ENCODE data around the gene LAGE3.

Gene LAGE3

DNA sequence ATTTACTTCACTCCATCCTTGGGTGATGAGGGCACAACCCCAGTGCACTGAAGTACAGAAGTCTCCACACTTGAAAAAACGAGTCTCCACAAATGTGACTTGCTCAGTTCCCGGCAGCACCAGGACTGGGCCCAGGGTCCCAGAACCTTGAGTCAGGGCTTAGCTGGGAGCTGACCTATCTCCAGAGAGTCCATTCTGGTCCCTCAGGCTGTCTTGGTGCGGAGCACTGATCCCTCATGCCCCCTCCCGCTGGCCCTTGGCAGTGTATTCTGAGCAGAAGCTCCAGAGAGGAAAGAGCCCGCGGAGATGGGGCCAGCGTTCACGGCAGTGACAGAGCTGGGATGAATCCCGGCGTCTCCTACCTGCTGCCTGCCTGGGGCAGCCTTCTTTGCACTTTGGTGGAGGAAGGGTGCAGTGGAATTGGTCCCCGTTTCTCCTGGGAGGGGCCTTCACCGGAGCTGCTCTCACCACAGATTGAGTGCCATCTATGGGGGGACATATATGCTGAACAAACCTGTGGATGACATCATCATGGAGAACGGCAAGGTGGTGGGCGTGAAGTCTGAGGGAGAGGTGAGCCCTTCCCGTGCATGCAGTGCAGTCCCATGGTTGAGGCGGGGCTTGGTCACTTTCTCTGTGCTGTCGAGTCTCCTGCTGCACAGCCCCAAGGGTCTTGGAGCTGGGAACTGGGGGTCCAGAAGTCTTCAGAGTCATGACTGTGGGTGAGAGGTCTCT is 38.3 kb downstream of the LAGE3 start:
- Histone ChIP-seq H3K27ac (ENCODE audit: low read length) (no peak overlapping the region), H3K4me3 (ENCODE audit: low read length in 2 of 2) (no peak overlapping the region), H3K36me3 (ENCODE audit: control insufficient read depth in 2 of 2, insufficient read depth in 2 of 2, low read length in 2 of 2) (peaks cover 6 to 8% of the 10 kb centered on the region in 2 donors), H3K9me3 (ENCODE audit: control insufficient read depth in 2 of 2, low read length in 2 of 2) (no peaks in the 10 kb centered on the region), H3K4me1 (ENCODE audit: control insufficient read depth, insufficient read depth, low read length) (peaks cover 41% of the 10 kb centered on the region), H3K27me3 (ENCODE audit: control insufficient read depth in 1 of 2, insufficient read depth in 2 of 2, low read length in 2 of 2) (peaks cover 0 to 9% of the 10 kb centered on the region in 2 donors), H3K9ac (ENCODE audit: low read length in 2 of 2) (no peak overlapping the region)

- Histone ChIP-seq H3K27ac (ENCODE audit: low read length) (no peak overlapping the region), H3K4me1 (ENCODE audit: control insufficient read depth, insufficient read depth, low read length) (peaks cover 32% of the 10 kb centered on the region), H3K9me3 (ENCODE audit: control insufficient read depth in 2 of 2, low read length in 2 of 2) (no peaks in the 10 kb centered on the region), H3K27me3 (ENCODE audit: control insufficient read depth in 1 of 2, insufficient read depth in 2 of 2, low read length in 2 of 2) (peaks cover 0 to 7% of the 10 kb centered on the region in 2 donors), H3K9ac (ENCODE audit: low read length in 2 of 2) (no peak overlapping the region), H3K36me3 (ENCODE audit: control insufficient read depth in 2 of 2, insufficient read depth in 2 of 2, low read length in 2 of 2) (peaks cover 5 to 8% of the 10 kb centered on the region in 2 donors), H3K4me3 (ENCODE audit: low read length in 2 of 2) (no peak overlapping the region)
These were observed 39.2 kb downstream of the LAGE3 start for GRCh38 chrX:154439841-154440240.

GRCh38 chrX:154437971-154438893 is 40.8 kb downstream of the LAGE3 start:
- peak overlapping the region; percentile 68 to 75 for H3K4me3 ChIP-seq (ENCODE audit: low read length in 2 of 2)
- H3K36me3 ChIP-seq (ENCODE audit: control insufficient read depth in 2 of 2, insufficient read depth in 2 of 2, low read length in 2 of 2) = peaks cover 8 to 10% of the 10 kb centered on the region in 2 donors
- peak overlapping the region; percentile 11 for H3K27ac ChIP-seq (ENCODE audit: low read length)
- no peaks in the 10 kb centered on the region for H3K9me3 ChIP-seq (ENCODE audit: control insufficient read depth in 2 of 2, low read length in 2 of 2)
- peaks cover 24% of the 10 kb centered on the region for H3K4me1 ChIP-seq (ENCODE audit: control insufficient read depth, insufficient read depth, low read length)
- H3K27me3 ChIP-seq (ENCODE audit: control insufficient read depth in 1 of 2, insufficient read depth in 2 of 2, low read length in 2 of 2) = peaks cover 0 to 4% of the 10 kb centered on the region in 2 donors
- peak overlapping the region; percentile 52 to 55 for H3K9ac ChIP-seq (ENCODE audit: low read length in 2 of 2)

- Histone ChIP-seq H3K9ac (ENCODE audit: low read length in 2 of 2) (peak within 1 kb of the TSS; percentile 52 to 55), H3K9me3 (ENCODE audit: control insufficient read depth in 2 of 2, low read length in 2 of 2) (no peaks in the 10 kb centered on the region), H3K36me3 (ENCODE audit: control insufficient read depth in 2 of 2, insufficient read depth in 2 of 2, low read length in 2 of 2) (peaks cover 8 to 12% of the 10 kb centered on the region in 2 donors), H3K27ac (ENCODE audit: low read length) (peak within 1 kb of the TSS; percentile 46), H3K4me3 (ENCODE audit: low read length in 2 of 2) (peak within 1 kb of the TSS; percentile 68 to 75), H3K27me3 (ENCODE audit: control insufficient read depth in 1 of 2, insufficient read depth in 2 of 2, low read length in 2 of 2) (peaks cover 0 to 4% of the 10 kb centered on the region in 2 donors), H3K4me1 (ENCODE audit: control insufficient read depth, insufficient read depth, low read length) (peaks cover 24% of the 10 kb centered on the region)
These were observed 41.9 kb downstream of the LAGE3 start, which contains the start of gene GDI1 for GRCh38 chrX:154436983-154437752. Gene GDI1 (plus strand): TSS chrX:154437154. CDS start chrX:154437255, 101 bp downstream.

- peak overlapping the region; percentile 31 to 75 for H3K4me3 ChIP-seq (ENCODE audit: low read length in 2 of 2)
- H3K9ac ChIP-seq (ENCODE audit: low read length in 2 of 2) = peak overlapping the region in 1 of 2 donors; percentile 21
- peaks cover 5 to 11% of the 10 kb centered on the region in 2 donors for H3K36me3 ChIP-seq (ENCODE audit: control insufficient read depth in 2 of 2, insufficient read depth in 2 of 2, low read length in 2 of 2)
- H3K4me1 ChIP-seq (ENCODE audit: control insufficient read depth, insufficient read depth, low read length) = peaks cover 24% of the 10 kb centered on the region
- no peaks in the 10 kb centered on the region for H3K9me3 ChIP-seq (ENCODE audit: control insufficient read depth in 2 of 2, low read length in 2 of 2)
- peak overlapping the region; percentile 46 for H3K27ac ChIP-seq (ENCODE audit: low read length)
- H3K27me3 ChIP-seq (ENCODE audit: control insufficient read depth in 1 of 2, insufficient read depth in 2 of 2, low read length in 2 of 2) = peaks cover 0 to 2% of the 10 kb centered on the region in 2 donors
These were observed 42.6 kb downstream of the LAGE3 start for GRCh38 chrX:154436374-154436982.

- Histone ChIP-seq H3K36me3 (ENCODE audit: control insufficient read depth in 2 of 2, insufficient read depth in 2 of 2, low read length in 2 of 2) (peaks cover under 1 to 9% of the 10 kb centered on the region in 2 donors), H3K4me1 (ENCODE audit: control insufficient read depth, insufficient read depth, low read length) (peaks cover 19% of the 10 kb centered on the region), H3K27me3 (ENCODE audit: control insufficient read depth in 1 of 2, insufficient read depth in 2 of 2, low read length in 2 of 2) (peaks cover 0 to 2% of the 10 kb centered on the region in 2 donors), H3K9me3 (ENCODE audit: control insufficient read depth in 2 of 2, low read length in 2 of 2) (no peaks in the 10 kb centered on the region), H3K27ac (ENCODE audit: low read length) (no peak overlapping the region), H3K4me3 (ENCODE audit: low read length in 2 of 2) (no peak overlapping the region), H3K9ac (ENCODE audit: low read length in 2 of 2) (no peak overlapping the region)
These were observed 43.8 kb downstream of the LAGE3 start for GRCh38 chrX:154435171-154435733.

- peaks cover 0 to 2% of the 10 kb centered on the region in 2 donors for H3K27me3 ChIP-seq (ENCODE audit: control insufficient read depth in 1 of 2, insufficient read depth in 2 of 2, low read length in 2 of 2)
- no peak overlapping the region for H3K4me3 ChIP-seq (ENCODE audit: low read length in 2 of 2)
- H3K9ac ChIP-seq (ENCODE audit: low read length in 2 of 2) = no peak overlapping the region
- H3K9me3 ChIP-seq (ENCODE audit: control insufficient read depth in 2 of 2, low read length in 2 of 2) = no peaks in the 10 kb centered on the region
- H3K36me3 ChIP-seq (ENCODE audit: control insufficient read depth in 2 of 2, insufficient read depth in 2 of 2, low read length in 2 of 2) = peaks cover 0 to 9% of the 10 kb centered on the region in 2 donors
- no peak overlapping the region for H3K27ac ChIP-seq (ENCODE audit: low read length)
- H3K4me1 ChIP-seq (ENCODE audit: control insufficient read depth, insufficient read depth, low read length) = peaks cover 22% of the 10 kb centered on the region
These were observed 44.5 kb downstream of the LAGE3 start for GRCh38 chrX:154434394-154435168.

GRCh38 chrX:154433605-154434004 is 45.5 kb downstream of the LAGE3 start:
- Histone ChIP-seq H3K27me3 (ENCODE audit: control insufficient read depth in 1 of 2, insufficient read depth in 2 of 2, low read length in 2 of 2) (peaks cover 0 to 2% of the 10 kb centered on the region in 2 donors), H3K36me3 (ENCODE audit: control insufficient read depth in 2 of 2, insufficient read depth in 2 of 2, low read length in 2 of 2) (peaks cover 0 to 9% of the 10 kb centered on the region in 2 donors), H3K4me3 (ENCODE audit: low read length in 2 of 2) (no peak overlapping the region), H3K27ac (ENCODE audit: low read length) (no peak overlapping the region), H3K4me1 (ENCODE audit: control insufficient read depth, insufficient read depth, low read length) (peaks cover 22% of the 10 kb centered on the region), H3K9ac (ENCODE audit: low read length in 2 of 2) (no peak overlapping the region), H3K9me3 (ENCODE audit: control insufficient read depth in 2 of 2, low read length in 2 of 2) (no peaks in the 10 kb centered on the region)

GRCh38 chrX:154432210-154432609 is 46.9 kb downstream of the LAGE3 start:
- Histone ChIP-seq H3K27ac (ENCODE audit: low read length) (no peak overlapping the region), H3K4me3 (ENCODE audit: low read length in 2 of 2) (no peak overlapping the region), H3K9me3 (ENCODE audit: control insufficient read depth in 2 of 2, low read length in 2 of 2) (no peaks in the 10 kb centered on the region), H3K36me3 (ENCODE audit: control insufficient read depth in 2 of 2, insufficient read depth in 2 of 2, low read length in 2 of 2) (peaks cover 0 to 9% of the 10 kb centered on the region in 2 donors), H3K27me3 (ENCODE audit: control insufficient read depth in 1 of 2, insufficient read depth in 2 of 2, low read length in 2 of 2) (no peaks in the 10 kb centered on the region), H3K9ac (ENCODE audit: low read length in 2 of 2) (no peak overlapping the region), H3K4me1 (ENCODE audit: control insufficient read depth, insufficient read depth, low read length) (peaks cover 13% of the 10 kb centered on the region)
